NT2/D1 (cell line): ENCODE measurements around the gene TKT.
A peak's percentile ranks its signal among the peaks of the same experiment; 100 is the strongest.

Source experiments
- DNase-seq: peaks from one replicate; pipeline ENCODE4 v3.0.0-alpha.2; 2011; ENCODE audit warnings: low read depth, low spot score
- H3K27me3 ChIP-seq: 2 replicates; pipeline ENCODE4 v1.6.0; 2011; ENCODE audit warnings: mild to moderate bottlenecking; ENCODE audit not compliant: insufficient read length, insufficient read depth
- H3K36me3 ChIP-seq: 2 replicates; pipeline ENCODE4 v1.6.1; 2011; ENCODE audit warnings: mild to moderate bottlenecking, low read length, mixed read lengths; ENCODE audit not compliant: insufficient read depth, insufficient read length
- H3K4me1 ChIP-seq: 2 replicates; pipeline ENCODE4 v1.5.1; 2011; ENCODE audit not compliant: insufficient read depth, insufficient read length
- H3K4me3 ChIP-seq: 2 replicates; pipeline ENCODE4 v1.5.1; 2011; ENCODE audit warnings: low read depth; ENCODE audit not compliant: insufficient read length
- H3K9ac ChIP-seq: 2 replicates; pipeline ENCODE4 v1.6.0; 2011; ENCODE audit warnings: low read depth; ENCODE audit not compliant: insufficient read length
- H3K9me3 ChIP-seq: 2 replicates; pipeline ENCODE4 v1.5.1; 2011; ENCODE audit warnings: mild to moderate bottlenecking, low read length; ENCODE audit not compliant: insufficient read depth
- SUZ12 ChIP-seq: IDR thresholded peaks from 2 replicates; pipeline ENCODE4 v1.6.1; 2011; ENCODE audit not compliant: insufficient read length, insufficient read depth; ENCODE audit errors: extremely low read depth
- YY1 ChIP-seq: IDR thresholded peaks from 2 replicates; pipeline ENCODE4 v1.6.1; 2011; ENCODE audit not compliant: insufficient read length, insufficient read depth
- ZNF274 ChIP-seq: IDR thresholded peaks from 2 replicates; pipeline ENCODE4 v1.6.1; 2011; ENCODE audit warnings: mild to moderate bottlenecking, low read depth, low read length

The TKT gene

DNA sequence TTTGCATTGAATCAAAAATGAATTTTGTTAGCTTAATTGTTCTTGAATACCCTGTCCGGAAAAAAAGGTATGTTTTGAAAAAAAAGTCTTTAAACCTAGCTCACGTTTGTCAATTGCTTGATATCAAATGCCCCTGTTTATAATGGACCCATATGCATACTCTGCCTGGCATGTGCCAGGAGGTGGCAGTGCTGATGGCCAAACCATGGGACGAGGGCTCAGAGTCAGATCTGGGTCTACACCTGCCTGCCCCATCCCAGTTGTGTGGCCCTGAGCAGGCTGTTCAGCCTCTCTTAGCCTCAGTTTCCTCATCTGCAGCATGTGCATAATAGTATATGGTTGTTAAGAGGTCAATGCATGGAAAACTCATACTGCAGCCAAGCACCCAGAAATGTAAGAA lies 56.0 kb downstream of the TKT start:
- Histone ChIP-seq H3K9me3 (no peaks in the 10 kb centered on the region; the same call in 1 of the 2 replicates), H3K36me3 (no peaks in the 10 kb centered on the region), H3K9ac (no peak overlapping the region), H3K4me1 (peaks cover 4% of the 10 kb centered on the region), H3K27me3 (no peaks in the 10 kb centered on the region), H3K4me3 (no peak overlapping the region)
- no peak for DNase-seq
- TF ChIP-seq ZNF274 (no peak), SUZ12 (no peak), YY1 (no peak)

- no peak overlapping the region for H3K9ac ChIP-seq
- H3K4me3 ChIP-seq: no peak overlapping the region
- no peaks in the 10 kb centered on the region; the same call in 1 of the 2 replicates for H3K9me3 ChIP-seq
- peaks cover 13% of the 10 kb centered on the region for H3K4me1 ChIP-seq
- DNase-seq: no peak
- TF ChIP-seq ZNF274: no peak
- TF ChIP-seq YY1: no peak
- no peak for TF ChIP-seq SUZ12
- H3K36me3 ChIP-seq: no peaks in the 10 kb centered on the region
- H3K27me3 ChIP-seq: no peaks in the 10 kb centered on the region
Measured at GRCh38 chr3:53198996-53199395, 56.8 kb downstream of the TKT start.

DNA sequence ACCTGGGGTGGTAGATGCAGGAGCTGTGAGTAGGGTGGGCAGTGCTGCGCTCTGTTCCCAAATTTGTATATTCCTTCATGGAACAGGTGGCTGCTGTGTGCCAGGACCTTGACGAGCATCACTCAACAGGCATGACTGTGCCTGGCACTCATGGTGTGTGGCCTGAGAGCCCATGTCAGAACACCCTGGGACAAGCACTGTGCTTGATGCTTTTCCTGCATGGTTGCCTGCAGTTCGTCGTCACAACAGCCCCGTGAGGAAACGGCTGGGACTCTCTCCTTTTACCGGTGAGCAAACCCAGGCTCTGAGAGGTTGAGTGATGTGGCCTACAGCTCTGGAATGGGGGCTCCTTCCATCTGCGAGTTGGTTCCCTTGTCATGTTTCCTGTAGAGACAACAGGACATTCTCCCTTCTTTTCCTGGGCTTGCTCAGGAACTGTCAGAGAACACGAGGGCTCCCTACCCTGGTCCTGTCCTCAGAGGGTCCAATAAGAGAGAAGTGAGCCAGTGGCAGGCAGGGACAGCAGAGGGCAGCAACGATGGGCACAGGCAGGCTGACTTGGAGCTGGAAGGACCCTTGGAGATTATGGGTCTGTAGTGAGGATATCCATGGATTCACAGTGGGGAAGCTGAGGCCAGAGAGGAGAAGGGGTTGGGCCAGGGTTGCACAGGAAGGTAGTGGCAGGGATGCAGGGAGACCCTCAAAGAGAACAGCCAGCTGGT lies 57.4 kb downstream of the TKT start:
- TF ChIP-seq SUZ12 (no peak), YY1 (no peak), ZNF274 (no peak)
- Histone ChIP-seq H3K9ac (no peak overlapping the region), H3K36me3 (no peaks in the 10 kb centered on the region), H3K27me3 (no peaks in the 10 kb centered on the region), H3K4me1 (peaks cover 18% of the 10 kb centered on the region), H3K9me3 (no peaks in the 10 kb centered on the region; the same call in 1 of the 2 replicates), H3K4me3 (no peak overlapping the region)
- DNase-seq: no peak

DNA sequence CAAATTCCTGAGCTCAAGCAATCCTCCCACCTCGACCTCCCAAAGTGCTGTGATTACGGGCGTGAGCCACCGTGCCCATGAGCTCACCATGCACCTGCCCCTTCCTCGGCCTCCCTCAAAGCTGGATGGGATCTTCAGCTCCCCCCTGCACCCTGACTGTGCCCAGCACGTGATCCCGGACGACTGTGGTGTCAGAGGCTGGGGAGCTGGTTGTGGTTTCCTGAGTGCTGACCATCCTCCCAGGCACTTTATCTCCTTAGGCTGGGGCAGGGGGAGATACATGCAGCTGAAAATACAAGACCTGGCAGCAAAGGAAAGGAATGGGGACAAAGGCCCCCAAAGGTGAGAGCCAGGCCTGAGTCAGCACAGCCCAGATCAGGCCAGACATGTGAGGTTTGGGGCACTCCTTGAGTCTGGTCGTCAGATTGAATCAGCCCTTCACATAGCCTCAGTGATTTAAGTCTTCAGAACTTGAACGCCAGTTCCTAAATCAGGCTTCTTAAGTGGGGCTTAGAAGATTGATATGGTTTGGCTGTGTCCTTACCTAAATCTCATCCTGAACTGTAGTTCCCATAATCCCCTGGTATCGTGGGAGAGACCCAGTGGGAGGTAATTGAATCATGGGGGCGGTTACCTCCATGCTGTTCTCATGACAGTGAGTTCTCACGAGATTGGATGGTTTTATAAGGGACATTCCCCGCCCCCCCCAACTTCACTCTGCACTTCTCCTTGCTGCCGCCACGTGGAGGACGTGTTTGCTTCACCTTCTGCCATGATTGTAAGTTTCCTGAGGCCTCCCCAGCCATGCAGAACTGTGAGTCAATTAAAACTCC lies 59.0 kb downstream of the TKT start:
- peaks cover 25% of the 10 kb centered on the region for H3K4me1 ChIP-seq
- H3K27me3 ChIP-seq: no peaks in the 10 kb centered on the region
- H3K4me3 ChIP-seq: no peak overlapping the region
- H3K9ac ChIP-seq: no peak overlapping the region
- no peak for DNase-seq
- TF ChIP-seq ZNF274: no peak
- TF ChIP-seq YY1: no peak
- TF ChIP-seq SUZ12: no peak
- H3K9me3 ChIP-seq: no peaks in the 10 kb centered on the region; the same call in 1 of the 2 replicates
- H3K36me3 ChIP-seq: peaks cover 12% of the 10 kb centered on the region

- TF ChIP-seq ZNF274 (no peak), SUZ12 (no peak), YY1 (no peak)
- peak; percentile 33 for DNase-seq
- H3K9me3 ChIP-seq: no peaks in the 10 kb centered on the region
- peaks cover 13% of the 10 kb centered on the region for H3K36me3 ChIP-seq
- H3K4me1 ChIP-seq: peaks cover 25% of the 10 kb centered on the region
- no peak overlapping the region for H3K9ac ChIP-seq
- no peaks in the 10 kb centered on the region for H3K27me3 ChIP-seq
- H3K4me3 ChIP-seq: no peak overlapping the region
Measured at GRCh38 chr3:53195602-53196574, 59.9 kb downstream of the TKT start.

GRCh38 chr3:53195066-53195450 lies 60.8 kb downstream of the TKT start:
- no peaks in the 10 kb centered on the region for H3K27me3 ChIP-seq
- H3K4me3 ChIP-seq: no peak overlapping the region
- H3K36me3 ChIP-seq: peaks cover 21% of the 10 kb centered on the region
- no peak for DNase-seq
- TF ChIP-seq SUZ12 (no peak), ZNF274 (no peak), YY1 (no peak)
- no peaks in the 10 kb centered on the region for H3K9me3 ChIP-seq
- no peak overlapping the region for H3K9ac ChIP-seq
- peaks cover 25% of the 10 kb centered on the region for H3K4me1 ChIP-seq
